Heart left ventricle (tissue), 16 donors: ENCODE measurements around the gene TP53AIP1. TPM values are rescaled to one million over a fixed set of nuclear protein-coding genes. Genes with fewer than 3 reads are reported as not detected.

Experiments
- ATAC-seq, 4 donors: fragments of 200-7000 bp; cut with Tn5 transposase; one replicate each; pipeline ENCODE4 v1.9.1; 2020 to 2022; ENCODE audit warnings: moderate library complexity in 4 of 4, mild to moderate bottlenecking in 3 of 4, moderate number of reproducible peaks in 1 of 4
- DNase-seq, 5 donors: peaks; one replicate each; pipeline ENCODE4 v3.0.0-alpha.2; 2020
- H3K27ac ChIP-seq, 12 donors: fragments of 200-600 bp; sonication (generic) in 4 of 12; one replicate each; pipeline versions ENCODE4 v1.5.0 to v1.8.0; 2016 to 2022; ENCODE audit warnings: mild to moderate bottlenecking in 2 of 12
- H3K27me3 ChIP-seq, 9 donors: fragments of 200-600 bp; sonication (generic) in 2 of 9; one replicate each; pipeline versions ENCODE4 v1.5.1 to v1.8.0; 2016 to 2022; ENCODE audit warnings: mild to moderate bottlenecking in 3 of 9
- H3K36me3 ChIP-seq, 9 donors: fragments of 200-600 bp; sonication (generic) in 2 of 9; one replicate each; pipeline versions ENCODE4 v1.5.0 to v1.8.0; 2018 to 2022; ENCODE audit warnings: mild to moderate bottlenecking in 2 of 9
- H3K4me1 ChIP-seq, 12 donors: fragments of 200-600 bp; sonication (generic) in 4 of 12; one replicate each; pipeline versions ENCODE4 v1.5.0 to v1.8.0; 2016 to 2022; ENCODE audit warnings: mild to moderate bottlenecking in 3 of 12
- H3K4me3 ChIP-seq, 12 donors: fragments of 200-600 bp; sonication (generic) in 4 of 12; one replicate each; pipeline versions ENCODE4 v1.5.0 to v1.8.0; 2017 to 2022; ENCODE audit warnings: mild to moderate bottlenecking in 9 of 12, moderate library complexity in 4 of 12
- H3K9me3 ChIP-seq, 12 donors: fragments of 200-600 bp; sonication (generic) in 4 of 12; one replicate each; pipeline versions ENCODE4 v1.5.0 to v1.8.0; 2016 to 2022; ENCODE audit warnings: mild to moderate bottlenecking in 1 of 12
- CTCF ChIP-seq, 12 donors: fragments of 200-600 bp; sonication (generic) in 4 of 12; IDR thresholded peaks; one replicate each; pipeline versions ENCODE4 v1.5.0 to v1.8.0; 2018 to 2022; ENCODE audit warnings: antibody characterized with exemption in 12 of 12, mild to moderate bottlenecking in 5 of 12
- POLR2A ChIP-seq, 2 donors: fragments of 450-650 bp; IDR thresholded peaks; one replicate each; pipeline ENCODE4 v1.6.1; 2017; ENCODE audit warnings: antibody characterized with exemption in 2 of 2, mild to moderate bottlenecking in 2 of 2, moderate library complexity in 2 of 2
- WGBS, 4 donors: extraction: QIAGEN DNeasy Blood & Tissue Kit in 2 of 4; methylation state at CpG; one replicate each; pipeline versions ENCODE4 v1.1.5 to v1.1.7; 2013 to 2018; 5-methylcytosine and 5-hydroxymethylcytosine counted together
- intact Hi-C, 10 donors: fragments of 100-400 bp; cut with DNase I; formaldehyde crosslinking; loops; one replicate each; pipeline versions ENCODE4 v1.11.1 to v1.14.2; 2022
- polyA plus RNA-seq, 2 donors: library from polyadenylated mRNA; stranded (reverse); fragments of 200-250 nt; gene quantifications; one replicate each; pipeline ENCODE4 v1.2.3, GENCODE V29; 2013
- total RNA-seq, 9 donors: library from RNA; depleted of rRNA in 2 of 9; stranded (reverse); fragments of >200 nt in 2 of 9; fragmentation: NEBNext Ultra II Directional in 3 of 9; extraction: Animal tissue kit (Norgen Biotek cat#: 25700) in 3 of 9; gene quantifications; one replicate each; pipeline versions ENCODE4 v1.1.0 to v1.2.4, GENCODE V29; 2016 to 2023
- donor health status: ischemic (EF 13 %, LVEDD 7.1; RV severe dilation, severe dysfunction).
- donor health status: healthy with polysubstance abuse.
- donor health status: DM: no; HTN: yes; CAD: no.
- donor health status: DM: no; HTN: no; CAD: no.
- donor health status: ischemic (EF 25% LVEDD 6.9; RV normal size, moderate dysfunction).
- donor health status: ischemic (EF 25% LVEDD 5.7; RV mildly dilated, moderate dysfunction).
- donor health status: healthy.
- donor health status: DM: yes; HTN: yes; CAD: no.
- donor health status: ischemic (EF 35%, LVEDD 5.7; RV mildly dilated, moderate dysfunction).
- donor health status: nonischemic (EF 11% LVEDD 7.7; RV severe dilation, severe dysfunction).
- donor health status: DM: yes; HTN: yes; CAD: no.
- donor health status: PGD.
- donor health status: ischemic (EF 29% LVEDD 5.4; RV normal size, mild dysfunction).
- donor health status: nonischemic (EF 23%, LVEDD 6.1; RV moderate dilation, normal function).

TP53AIP1 gene
- total and polyA plus RNA-seq, 11 donors = 0.01 TPM; not detected in 10

- H3K4me3 ChIP-seq = no peak overlapping the region
- no peaks in the 10 kb centered on the region for H3K36me3 ChIP-seq
- H3K27me3 ChIP-seq = no peaks in the 10 kb centered on the region
- ATAC-seq (no peak), DNase-seq (no peak)
- intact Hi-C loops = no loop called here
- WGBS, 4 donors = 82 to 84% (median 83%) methylated on average over 17 of the region's 17 CpGs
- no peaks in the 10 kb centered on the region for H3K9me3 ChIP-seq
- H3K27ac ChIP-seq = no peak overlapping the region
- peaks cover 0 to 11% (median 0%) of the 10 kb centered on the region in 12 donors for H3K4me1 ChIP-seq
- no peak for TF ChIP-seq POLR2A (IDR thresholded peaks at IDR 0.05)
- no peak for TF ChIP-seq CTCF (IDR thresholded peaks at IDR 0.05)
Observed at GRCh38 chr11:128926437-128927107, 16.1 kb downstream of the TP53AIP1 start.

GRCh38 chr11:128926000-128926399 lies 16.7 kb downstream of the TP53AIP1 start:
- no peak for DNase-seq
- intact Hi-C loops = no loop called here
- H3K9me3 ChIP-seq = no peaks in the 10 kb centered on the region
- no peak overlapping the region for H3K27ac ChIP-seq
- TF ChIP-seq POLR2A (IDR thresholded peaks at IDR 0.05) = no peak
- TF ChIP-seq CTCF (IDR thresholded peaks at IDR 0.05) = no peak
- no peak overlapping the region for H3K4me3 ChIP-seq
- no peaks in the 10 kb centered on the region for H3K36me3 ChIP-seq
- WGBS, 4 donors = 80 to 91% (median 87%) methylated on average over 3 of the region's 3 CpGs
- no peak for ATAC-seq
- H3K27me3 ChIP-seq = no peaks in the 10 kb centered on the region
- peaks cover 0 to 11% (median 0%) of the 10 kb centered on the region in 12 donors for H3K4me1 ChIP-seq

- Histone ChIP-seq H3K36me3 (no peaks in the 10 kb centered on the region), H3K4me1 (peaks cover 0 to 11% (median 0%) of the 10 kb centered on the region in 12 donors), H3K4me3 (no peak overlapping the region), H3K27ac (no peak overlapping the region), H3K27me3 (no peaks in the 10 kb centered on the region), H3K9me3 (no peaks in the 10 kb centered on the region)
- 49 to 74% (median 59%) methylated on average over 2 of the region's 2 CpGs for WGBS, 4 donors
- ATAC-seq (no peak), DNase-seq (no peak)
- intact Hi-C loops = no loop called here
- TF ChIP-seq POLR2A (IDR thresholded peaks at IDR 0.05) (no peak), CTCF (IDR thresholded peaks at IDR 0.05) (no peak)
Observed at GRCh38 chr11:128925250-128925600, 17.4 kb downstream of the TP53AIP1 start.

- Histone ChIP-seq H3K4me1 (peaks cover 0 to 11% (median 0%) of the 10 kb centered on the region in 12 donors), H3K36me3 (no peaks in the 10 kb centered on the region), H3K27me3 (no peaks in the 10 kb centered on the region), H3K4me3 (no peak overlapping the region), H3K27ac (no peak overlapping the region), H3K9me3 (no peaks in the 10 kb centered on the region)
- intact Hi-C loops = no loop called here
- WGBS, 4 donors = 73 to 82% (median 76%) methylated on average over 15 to 16 of the region's 16 CpGs
- no peak for ATAC-seq
- TF ChIP-seq POLR2A (IDR thresholded peaks at IDR 0.05) = no peak
- no peak for DNase-seq
Observed at GRCh38 chr11:128924510-128925249, 18.0 kb downstream of the TP53AIP1 start.
